SK-N-MC (cell line): Measurements from ENCODE around the gene TDRD12.
"Not testable (repeated sequence)": the region's sequence is repeated elsewhere in the genome, so short reads cannot be mapped to it uniquely, and the experiment has no call there.

ENCODE experiments used
- DNase-seq: peaks from one replicate; pipeline ENCODE4 v3.0.0-alpha.2; 2011; ENCODE audit warnings: low read depth, low spot score
- H3K27ac ChIP-seq: fragments of 200-600 bp; sonication (generic); 2 replicates; pipeline ENCODE4 v1.5.1; 2016; ENCODE audit warnings: mixed run types
- H3K36me3 ChIP-seq: fragments of 200-600 bp; sonication (generic); 2 replicates; pipeline ENCODE4 v1.6.1; 2017; ENCODE audit warnings: antibody characterized with exemption, low read length, mixed read lengths; ENCODE audit not compliant: insufficient read depth
- H3K4me3 ChIP-seq: fragments of 200-600 bp; sonication (generic); 2 replicates; pipeline ENCODE4 v1.5.1; 2016
- H3K9ac ChIP-seq: fragments of 200-600 bp; sonication (generic); 2 replicates; pipeline ENCODE4 v1.8.0; 2017; ENCODE audit warnings: mixed run types, mixed read lengths; ENCODE audit not compliant: insufficient read length
- H3K9me3 ChIP-seq: fragments of 200-600 bp; sonication (generic); 2 replicates; pipeline ENCODE4 v1.6.1; 2017; ENCODE audit warnings: low read depth, mild to moderate bottlenecking, antibody characterized with exemption, low read length, moderate library complexity, mixed read lengths
- EZH2 ChIP-seq: fragments of 200-600 bp; sonication (generic); IDR thresholded peaks from one replicate; pipeline ENCODE4 v1.6.1; 2017; ENCODE audit warnings: antibody characterized with exemption
- FOXP2 ChIP-seq: optimal IDR thresholded peaks from 2 replicates; pipeline ENCODE3; 2011; ENCODE audit warnings: mild to moderate bottlenecking, moderate library complexity; ENCODE audit not compliant: insufficient read depth; ENCODE audit errors: extremely low read length, control extremely low read depth
- POLR2AphosphoS5 ChIP-seq: IDR thresholded peaks from 2 replicates; pipeline ENCODE4 v1.6.1; 2012; ENCODE audit warnings: mild to moderate bottlenecking, low read depth, low read length, borderline replicate concordance

Gene TDRD12

DNA sequence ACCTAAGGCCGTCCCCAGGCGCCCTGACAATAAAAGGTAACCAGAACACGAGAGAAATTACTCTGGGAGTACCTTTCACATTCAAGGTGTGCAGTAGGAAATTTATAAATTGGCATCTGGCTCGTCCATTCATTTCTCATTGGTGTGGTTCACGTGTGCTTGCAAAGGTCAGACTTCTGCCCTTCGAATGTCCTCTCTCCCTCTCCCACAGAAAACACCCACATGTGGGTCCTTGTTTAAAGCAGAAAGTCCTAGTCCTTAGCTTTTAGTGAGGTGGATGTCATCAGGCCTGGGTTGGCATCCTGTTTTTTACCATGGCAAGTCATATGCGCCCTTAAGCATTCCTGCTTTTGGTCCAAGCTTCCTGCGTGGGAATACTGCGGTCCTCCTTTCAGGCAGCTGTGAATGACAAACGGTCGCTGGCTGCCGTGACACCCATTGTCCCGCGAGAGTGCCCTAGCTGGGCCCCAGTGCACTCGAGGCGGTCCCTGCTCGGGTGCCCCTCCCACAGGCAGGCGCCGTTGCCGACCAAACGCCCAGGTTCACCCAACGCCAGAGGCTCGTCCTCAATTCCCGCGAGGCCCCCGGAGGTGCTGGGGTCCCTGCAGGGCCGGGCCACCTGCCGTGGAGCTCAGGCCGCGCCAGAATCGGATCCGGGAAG, 28.1 kb upstream of the TDRD12 start, which contains the start of gene NUDT19:
NUDT19 (plus strand) TSS at position 531 of the 661 bp plus-strand sequence. CDS start 140 bp downstream, outside the sequence.
- Histone ChIP-seq H3K27ac (0 out of 2 replicates have a peak within 1 kb of the TSS, but pooled peaks have one; percentile 25), H3K9me3 (no peaks in the 10 kb centered on the region), H3K4me3 (peak within 1 kb of the TSS; percentile 85), H3K36me3 (peaks cover 18% of the 10 kb centered on the region; the same call in 1 of the 2 replicates), H3K9ac (peak within 1 kb of the TSS; percentile 85)
- TF ChIP-seq POLR2AphosphoS5 = peak; percentile 82
- TF ChIP-seq FOXP2 = no peak
- no peak for TF ChIP-seq EZH2
- no peak for DNase-seq

DNA sequence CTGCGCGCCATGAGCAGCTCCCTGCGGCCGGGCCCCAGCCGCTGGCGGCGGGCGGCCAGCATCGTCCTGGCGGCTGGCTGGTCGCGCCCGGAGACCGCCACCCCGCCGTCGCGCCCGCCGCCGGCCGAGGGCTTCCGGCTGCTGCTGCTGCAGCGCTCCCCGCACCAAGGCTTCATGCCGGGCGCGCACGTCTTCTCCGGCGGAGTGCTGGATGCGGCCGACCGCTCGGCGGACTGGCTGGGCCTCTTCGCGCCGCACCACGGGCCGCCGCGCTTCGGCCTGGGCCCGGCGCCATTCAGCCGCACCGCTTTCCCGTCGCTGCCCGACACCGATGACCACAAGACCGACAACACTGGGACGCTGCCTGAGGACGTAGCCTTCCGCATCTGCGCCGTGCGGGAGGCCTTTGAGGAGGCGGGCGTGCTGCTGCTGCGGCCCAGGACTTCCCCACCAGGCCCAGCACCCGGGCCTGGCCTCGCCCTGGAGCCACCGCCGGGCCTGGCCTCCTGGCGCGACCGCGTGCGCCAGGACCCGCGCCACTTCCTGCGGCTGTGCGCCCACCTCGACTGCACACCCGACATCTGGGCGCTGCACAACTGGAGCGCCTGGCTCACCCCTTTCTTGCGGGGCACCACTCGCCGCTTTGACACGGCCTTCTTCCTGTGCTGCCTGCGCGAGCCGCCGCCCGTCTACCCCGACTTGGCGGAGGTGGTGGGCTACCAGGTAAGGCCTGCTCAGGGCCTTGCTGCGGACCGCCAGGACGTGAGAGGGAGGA, 27.4 kb upstream of the TDRD12 start:
- Histone ChIP-seq H3K4me3 (peak overlapping the region; percentile 85), H3K9ac (peak overlapping the region; percentile 85), H3K36me3 (peaks cover 21% of the 10 kb centered on the region; the same call in 1 of the 2 replicates), H3K9me3 (no peaks in the 10 kb centered on the region), H3K27ac (no peak overlapping the region)
- TF ChIP-seq EZH2 = no peak
- no peak for TF ChIP-seq FOXP2
- TF ChIP-seq POLR2AphosphoS5 = no peak
- no peak for DNase-seq

DNA sequence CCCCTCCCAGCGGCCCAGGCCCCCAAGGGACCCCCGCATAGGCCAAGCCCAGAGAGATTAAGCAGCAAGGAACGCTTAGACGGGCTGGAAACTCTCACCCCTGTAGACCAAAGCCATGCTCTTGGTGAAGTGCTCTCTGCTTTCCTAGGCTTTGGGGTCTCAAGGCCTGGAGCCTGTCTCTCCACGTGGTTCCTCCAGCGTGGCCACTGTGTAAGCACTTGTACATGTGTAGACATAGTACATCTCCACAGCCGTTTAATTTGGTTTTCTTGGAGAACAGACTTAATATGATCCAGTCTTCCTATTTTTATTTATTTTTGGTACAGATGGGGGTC, 26.9 kb upstream of the TDRD12 start:
- DNase-seq = no peak
- H3K4me3 ChIP-seq = peak overlapping the region; percentile 85
- H3K27ac ChIP-seq = no peak overlapping the region
- H3K9ac ChIP-seq = peak overlapping the region; percentile 85
- no peaks in the 10 kb centered on the region for H3K9me3 ChIP-seq
- no peak for TF ChIP-seq EZH2
- no peak for TF ChIP-seq FOXP2
- no peak for TF ChIP-seq POLR2AphosphoS5
- peaks cover 27% of the 10 kb centered on the region; the same call in 1 of the 2 replicates for H3K36me3 ChIP-seq

DNA sequence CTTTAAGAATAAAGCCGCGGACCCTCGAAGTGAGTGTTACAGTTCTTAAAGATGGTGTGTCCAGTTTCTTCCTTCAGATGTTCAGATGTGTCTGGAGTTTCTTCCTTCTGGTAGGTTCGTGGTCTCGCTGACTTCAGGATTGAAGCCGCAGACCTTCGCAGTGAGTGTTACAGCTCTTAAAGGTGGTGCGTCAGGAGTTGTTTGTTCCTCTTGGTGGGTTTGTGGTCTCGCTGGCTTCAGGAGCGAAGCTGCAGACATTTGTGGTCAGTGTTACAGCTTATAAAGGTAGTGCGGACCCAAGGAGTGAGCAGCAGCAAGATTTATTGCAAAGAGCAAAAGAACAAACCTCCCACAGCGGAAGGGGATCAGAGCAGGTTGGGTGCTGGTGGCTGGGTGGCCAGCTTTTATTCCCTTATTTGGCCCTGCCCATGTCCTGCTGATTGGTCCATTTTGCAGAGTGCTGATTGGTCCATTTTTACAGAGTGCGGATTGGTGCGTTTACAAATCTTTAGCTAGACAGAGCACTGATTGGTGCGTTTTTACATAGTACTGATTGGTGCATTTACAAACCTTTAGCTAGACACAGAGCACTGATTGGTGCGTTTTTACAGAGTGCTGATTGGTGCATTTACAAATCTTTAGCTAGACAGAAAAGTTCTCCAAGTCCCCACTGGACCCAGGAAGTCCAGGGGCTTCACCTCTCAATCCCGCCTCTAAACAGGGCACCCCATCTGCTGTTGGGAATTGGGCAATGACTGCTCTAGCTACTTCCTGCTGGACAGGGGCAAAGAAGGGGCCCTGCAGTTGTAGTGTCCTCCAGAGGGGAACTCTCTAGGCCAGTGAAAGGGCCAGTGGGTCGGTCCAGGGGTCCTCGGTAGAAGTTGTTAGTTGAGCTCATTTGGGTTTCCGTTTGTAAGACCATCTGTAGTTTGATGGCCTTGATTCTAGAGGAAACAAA, 26.1 kb upstream of the TDRD12 start:
- DNase-seq, H3K9me3 ChIP-seq, H3K27ac ChIP-seq: not testable (repeated sequence)
- Histone ChIP-seq H3K4me3 (peak overlapping the region; percentile 85), H3K9ac (peak overlapping the region; percentile 85), H3K36me3 (peaks cover 34% of the 10 kb centered on the region; the same call in 1 of the 2 replicates)

DNA sequence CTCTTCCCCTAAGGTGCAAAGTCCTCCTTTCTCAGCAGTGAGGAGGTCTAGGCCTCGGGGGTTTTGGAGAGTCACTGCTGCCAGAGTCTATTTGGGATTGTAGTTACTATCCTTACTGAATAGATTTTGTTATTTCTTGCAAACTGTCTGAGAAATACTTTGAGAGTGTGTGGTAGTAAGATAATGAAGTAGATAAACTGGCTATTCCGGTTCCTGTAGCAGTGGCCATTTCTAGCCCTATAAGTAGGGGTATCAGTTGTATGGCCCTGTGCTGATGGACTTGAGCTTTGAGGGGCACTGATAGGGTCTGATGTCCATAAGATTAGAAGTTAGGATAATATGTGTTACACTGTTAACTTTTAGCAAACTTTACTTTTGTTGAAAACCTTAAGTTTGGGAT, 25.3 kb upstream of the TDRD12 start:
- DNase-seq, H3K27ac ChIP-seq, H3K9ac ChIP-seq, H3K9me3 ChIP-seq: not testable (repeated sequence)
- Histone ChIP-seq H3K4me3 (peak overlapping the region; percentile 33; the same call in 1 of the 2 replicates), H3K36me3 (peaks cover 39% of the 10 kb centered on the region; the same call in 1 of the 2 replicates)

DNA sequence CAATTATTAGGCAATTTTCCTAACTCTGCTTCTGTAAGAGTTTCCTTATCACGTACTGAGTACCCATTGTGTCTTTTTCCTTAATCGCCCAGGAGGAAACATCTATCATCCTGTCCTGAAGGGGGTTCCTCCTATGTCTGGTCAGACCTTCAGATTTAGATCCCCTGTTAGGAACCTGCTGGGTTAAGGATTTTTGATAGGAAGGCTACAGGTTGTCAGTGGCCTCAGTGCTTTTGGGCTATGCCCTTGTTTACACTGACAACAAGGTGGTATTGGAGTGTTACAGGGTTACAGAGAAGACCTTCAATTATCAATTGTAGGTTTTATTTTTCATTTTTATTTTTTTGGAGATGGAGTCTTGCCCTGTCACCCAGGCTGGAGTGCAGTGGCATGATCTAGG, 24.7 kb upstream of the TDRD12 start:
- H3K4me3 ChIP-seq, H3K9me3 ChIP-seq, H3K9ac ChIP-seq, DNase-seq, H3K27ac ChIP-seq: not testable (repeated sequence)
- H3K36me3 ChIP-seq = peaks cover 45% of the 10 kb centered on the region; the same call in 1 of the 2 replicates

DNA sequence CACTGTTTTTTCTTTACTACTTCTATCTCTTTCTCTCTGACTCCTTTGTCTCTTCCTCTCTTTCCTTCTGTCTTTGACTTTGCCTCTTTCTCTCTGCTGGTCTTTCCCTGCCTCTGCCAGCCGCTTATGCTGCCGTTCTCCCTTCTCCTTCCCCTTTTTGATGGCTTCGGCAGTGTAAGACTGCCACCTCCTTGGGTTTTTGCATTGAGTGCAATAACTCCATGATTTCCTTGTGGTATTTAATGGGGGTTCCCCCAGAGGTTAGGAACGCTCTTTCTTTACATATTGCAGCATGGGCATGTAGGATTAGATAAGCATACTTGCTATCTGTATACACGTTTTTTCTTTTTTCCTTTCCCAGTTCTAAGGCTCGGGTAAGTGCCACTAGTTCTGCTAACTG, 24.1 kb upstream of the TDRD12 start:
- DNase-seq, H3K9me3 ChIP-seq, H3K4me3 ChIP-seq, H3K27ac ChIP-seq, H3K9ac ChIP-seq: not testable (repeated sequence)
- H3K36me3 ChIP-seq = peaks cover 49% of the 10 kb centered on the region

DNA sequence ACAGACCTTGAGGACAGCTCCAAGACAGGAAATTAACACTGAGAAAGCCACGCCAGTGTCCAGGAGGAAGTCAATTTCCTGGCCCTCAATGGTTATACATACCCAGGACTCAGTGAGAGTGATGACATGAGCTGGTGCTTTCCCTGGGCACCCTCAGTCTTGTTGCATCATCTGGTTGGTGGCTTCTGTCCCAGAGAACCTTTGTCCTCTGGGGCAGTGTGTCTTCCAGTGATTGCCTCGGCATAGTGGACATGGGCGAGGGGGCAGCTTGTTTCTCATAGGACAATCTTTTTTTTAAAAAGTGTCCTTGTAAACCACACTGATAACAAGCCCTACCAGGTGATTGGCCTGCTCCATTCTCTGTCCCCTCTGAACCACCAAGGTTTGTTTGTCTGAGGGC, 22.8 kb upstream of the TDRD12 start:
- H3K9ac ChIP-seq, H3K4me3 ChIP-seq: not testable (repeated sequence)
- H3K36me3 ChIP-seq = peaks cover 58% of the 10 kb centered on the region

DNA sequence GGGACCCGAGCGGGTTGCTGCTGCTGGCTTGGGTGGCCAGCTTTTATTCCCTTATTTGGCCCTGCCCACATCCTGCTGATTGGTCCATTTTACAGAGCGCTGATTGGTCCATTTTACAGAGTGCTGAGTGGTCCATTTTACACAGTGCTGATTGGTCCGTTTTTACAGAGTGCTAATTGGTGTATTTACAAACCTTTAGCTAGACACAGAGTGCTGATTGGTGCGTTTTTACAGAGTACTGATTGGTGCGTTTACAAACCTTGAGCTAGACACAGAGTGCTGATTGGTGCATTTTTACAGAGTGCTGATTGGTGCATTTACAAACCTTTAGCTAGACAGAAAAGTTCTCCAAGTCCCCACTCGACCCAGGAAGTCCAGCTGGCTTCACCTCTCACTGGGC, 19.4 kb upstream of the TDRD12 start:
- not testable (repeated sequence) for DNase-seq, H3K27ac ChIP-seq, H3K9me3 ChIP-seq, H3K4me3 ChIP-seq, H3K9ac ChIP-seq
- peaks cover 70% of the 10 kb centered on the region for H3K36me3 ChIP-seq

More for the DNA sequence above, 22.8 kb upstream of the TDRD12 start:
- DNase-seq, H3K27ac ChIP-seq, H3K9me3 ChIP-seq: not testable (repeated sequence)
